GF-D8 (cell line): ENCODE data around the gene AHSG.

ENCODE experiments used
- DNase-seq: peaks from one replicate; lab custom pipeline; 2025; lab: John Stamatoyannopoulos, UW

AHSG gene

DNA sequence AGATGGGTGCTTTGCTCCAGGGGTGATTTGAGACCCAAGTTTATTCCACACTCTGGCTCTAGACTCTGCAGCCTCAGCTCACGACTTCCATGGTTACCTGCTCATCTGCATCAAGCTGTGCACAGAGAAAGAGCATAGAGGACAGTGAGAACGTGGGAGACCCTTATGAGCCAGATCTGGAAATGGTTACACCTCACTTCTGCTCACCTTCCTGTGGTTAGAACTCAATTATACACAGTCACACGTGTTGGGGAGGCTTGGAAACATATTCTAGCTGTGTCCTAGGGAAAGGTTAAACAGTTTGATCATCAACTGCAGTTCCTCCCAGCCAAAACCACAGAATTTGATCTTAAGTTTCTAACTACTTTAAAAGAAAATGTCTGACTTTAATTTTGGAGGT is 29.2 kb downstream of the AHSG start:
- no peak for DNase-seq

DNA sequence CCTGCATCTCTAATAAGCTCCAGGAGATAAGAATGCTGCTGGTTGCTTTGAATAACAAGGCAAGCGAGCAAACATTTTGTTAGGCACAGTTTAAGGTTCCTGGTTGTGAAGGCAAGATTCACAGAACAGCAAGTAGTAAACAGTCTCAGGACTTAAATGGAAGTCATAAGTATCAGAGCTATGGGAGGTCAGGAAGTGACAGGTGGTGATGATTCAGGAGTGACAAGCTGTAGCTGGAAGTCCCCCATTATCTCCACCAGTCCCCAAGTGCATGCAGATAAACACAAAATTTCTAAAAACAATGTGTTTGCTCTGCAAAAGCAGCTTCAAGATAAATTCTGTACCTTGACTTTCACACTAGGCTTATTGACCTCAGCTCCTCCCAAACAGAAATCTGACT is 30.6 kb downstream of the AHSG start:
- DNase-seq, result no peak

DNA sequence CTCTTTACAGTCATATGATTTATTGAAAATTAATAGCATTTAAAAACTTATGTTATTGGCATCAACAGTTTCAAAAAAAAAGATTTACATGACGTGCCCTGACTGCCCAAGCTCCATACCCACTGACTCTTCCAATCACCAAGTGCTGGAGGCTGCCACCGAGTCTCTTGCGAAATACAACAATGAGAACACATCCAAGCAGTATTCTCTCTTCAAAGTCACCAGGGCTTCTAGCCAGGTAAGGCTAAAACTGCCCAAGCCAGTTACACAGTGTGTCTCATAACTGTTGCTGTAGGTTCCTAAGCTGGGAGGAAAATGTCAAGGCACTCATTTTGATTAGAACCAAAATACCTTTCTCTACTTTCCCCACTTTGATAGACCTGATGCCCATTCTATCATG is 31.8 kb downstream of the AHSG start:
- no peak for DNase-seq

DNA sequence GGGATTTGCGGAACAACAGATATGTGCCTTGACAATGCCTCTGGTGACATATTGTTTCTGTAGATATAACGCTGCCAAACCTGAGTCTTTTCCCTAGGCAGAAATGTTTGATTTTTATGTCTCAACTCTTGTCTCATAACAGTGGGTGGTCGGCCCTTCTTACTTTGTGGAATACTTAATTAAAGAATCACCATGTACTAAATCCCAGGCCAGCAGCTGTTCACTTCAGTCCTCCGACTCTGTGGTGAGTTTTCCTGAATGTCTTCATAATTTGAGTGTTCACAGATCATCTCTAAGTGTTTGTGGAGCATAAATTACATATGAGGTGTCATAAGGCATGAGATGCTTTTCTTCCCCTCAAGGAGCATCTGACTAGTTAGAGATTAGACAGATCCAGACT is 33.2 kb downstream of the AHSG start:
- DNase-seq, result no peak

DNA sequence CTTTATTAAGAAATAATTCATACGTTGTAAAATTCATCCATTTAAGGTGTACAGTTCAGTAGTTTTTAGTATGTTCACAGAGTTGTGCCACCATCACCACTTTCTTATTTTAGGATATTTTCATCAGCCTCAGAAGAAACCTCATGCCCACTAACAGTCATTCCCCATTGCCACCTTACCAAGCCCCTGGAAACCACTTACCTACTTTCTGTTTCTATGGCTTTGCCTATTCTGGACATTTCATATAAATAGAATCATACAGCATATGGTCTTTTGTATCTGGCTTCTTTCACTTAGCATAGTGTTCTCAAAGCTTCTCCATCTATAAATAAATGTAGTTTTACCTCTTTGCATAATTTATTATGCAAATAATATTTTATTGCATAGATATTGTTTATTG is 34.0 kb downstream of the AHSG start:
- DNase-seq, result no peak

DNA sequence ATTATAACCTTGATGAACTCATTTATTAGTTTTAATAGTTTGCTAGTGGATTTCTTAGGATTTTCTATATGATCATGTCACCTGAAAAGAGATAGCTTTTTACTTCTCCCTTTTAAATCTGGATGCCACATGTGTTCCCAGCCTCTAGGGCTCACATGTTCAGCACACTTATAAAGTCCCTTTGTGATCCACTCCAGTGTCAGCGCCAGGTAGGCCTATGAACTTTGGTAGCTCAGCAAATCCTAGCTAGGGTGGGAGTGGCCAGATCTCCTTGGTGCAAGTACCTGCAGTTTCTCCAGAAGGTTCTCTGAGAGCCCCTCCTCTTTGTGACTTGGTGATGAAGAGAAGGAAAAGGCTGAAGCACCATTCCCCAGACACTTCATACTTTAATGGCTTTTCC is 36.0 kb downstream of the AHSG start:
- no peak for DNase-seq

DNA sequence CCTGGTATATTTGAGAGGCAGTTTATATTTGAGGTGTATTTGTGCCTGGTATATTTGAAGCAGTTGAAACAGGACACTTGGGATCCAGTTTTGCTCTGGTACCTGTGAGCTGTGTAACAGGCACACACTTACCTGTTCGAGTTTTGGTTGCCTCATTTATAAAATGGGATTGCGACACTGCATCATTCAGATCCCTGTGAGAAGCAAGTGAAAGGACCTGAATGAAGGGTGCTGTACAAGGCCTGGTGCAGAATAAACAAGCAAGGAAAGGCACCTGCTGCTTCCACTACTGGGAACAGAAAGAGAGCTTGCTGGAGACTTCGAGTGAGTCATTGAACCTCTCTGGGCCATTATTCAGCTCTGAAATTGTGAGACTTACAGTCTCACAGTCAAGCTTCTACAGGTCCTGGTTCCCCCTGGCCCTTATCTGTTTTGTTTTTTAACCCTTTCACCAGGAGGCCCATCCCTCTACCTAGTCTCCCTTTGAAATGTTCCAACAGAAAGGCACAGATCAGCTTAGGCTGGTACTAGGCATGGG is 38.9 kb downstream of the AHSG start:
- no peak for DNase-seq

DNA sequence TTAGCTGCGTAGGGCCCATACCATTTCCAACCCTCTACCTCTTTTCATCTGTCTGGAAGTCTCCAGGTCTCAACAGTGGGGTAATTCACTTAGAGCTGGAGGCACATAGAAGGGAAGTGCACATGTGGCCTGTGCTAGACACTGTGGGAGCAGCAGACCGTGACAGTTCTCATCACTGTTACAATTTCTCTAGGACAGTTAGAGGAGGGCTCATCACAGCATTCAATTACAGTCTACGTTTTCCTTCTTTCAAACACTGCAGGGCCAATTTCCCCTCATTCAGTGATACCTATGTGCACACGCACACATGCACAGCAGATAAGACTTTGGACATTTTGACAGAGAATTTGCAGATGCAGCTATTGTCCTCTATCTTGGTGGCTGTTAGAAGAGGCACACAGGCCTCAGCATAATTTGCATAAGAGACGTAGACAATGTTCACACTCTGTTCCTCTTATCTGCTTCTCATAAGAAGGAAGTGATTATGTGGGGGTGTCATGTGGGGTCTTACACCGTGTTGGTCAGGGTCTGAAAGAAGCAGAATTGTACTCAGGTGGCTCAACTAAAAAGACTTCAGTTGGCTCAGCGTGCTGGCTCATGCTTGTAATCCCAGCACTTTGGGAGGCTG is 40.3 kb downstream of the AHSG start:
- no peak for DNase-seq

DNA sequence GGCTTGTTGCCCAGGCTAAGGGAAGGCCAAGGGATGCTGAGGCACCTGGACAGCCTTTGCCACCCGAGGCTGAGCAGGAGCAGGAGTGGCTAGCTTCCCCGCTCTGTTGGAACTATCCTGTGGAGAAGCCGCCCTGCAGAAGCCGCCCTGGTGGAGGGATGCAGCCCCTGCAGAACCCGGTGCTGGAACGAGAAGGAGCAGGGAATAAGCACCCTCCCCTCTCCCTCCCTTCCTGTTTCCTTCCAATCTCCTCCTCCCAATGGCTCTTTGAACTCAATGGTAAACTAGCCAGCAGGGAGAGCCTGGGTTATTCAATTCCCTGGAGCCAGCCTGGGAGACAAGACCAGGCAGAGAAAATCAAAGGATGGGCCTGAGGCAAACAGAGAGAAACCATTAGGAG is 41.1 kb downstream of the AHSG start:
- no peak for DNase-seq

DNA sequence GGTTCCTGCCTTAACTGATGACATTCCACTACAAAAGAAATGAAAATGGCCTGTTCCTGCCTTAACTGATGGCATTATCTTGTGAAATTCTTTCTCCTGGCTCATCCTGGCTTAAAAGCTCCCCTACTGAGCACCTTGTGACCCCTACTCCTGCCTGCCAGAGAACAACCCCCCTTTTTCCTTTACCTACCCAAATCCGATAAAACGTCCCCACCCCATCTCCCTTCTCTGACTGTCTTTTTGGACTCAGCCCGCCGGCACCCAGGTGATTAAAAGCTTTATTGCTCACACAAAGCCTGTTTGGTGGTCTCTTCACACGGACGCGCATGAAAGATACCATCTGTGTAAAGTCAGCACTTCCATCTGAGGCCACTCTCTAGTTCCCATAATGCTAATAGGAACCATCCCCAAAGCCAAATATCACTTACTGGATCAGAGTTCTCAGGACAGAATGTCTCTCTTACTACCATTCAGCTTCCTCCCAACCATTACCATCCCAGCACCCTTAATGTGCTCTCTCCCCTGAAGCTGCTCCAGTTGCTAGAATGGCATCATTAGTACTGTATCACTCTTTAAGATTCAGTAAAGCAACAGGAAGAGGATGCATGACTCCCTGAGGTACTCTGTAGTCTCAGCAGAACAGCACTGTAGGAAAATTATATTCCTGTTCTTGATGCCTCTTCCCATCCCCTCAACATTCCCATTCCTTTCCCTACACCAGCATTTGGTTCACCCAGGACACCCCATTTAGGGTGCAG is 50.7 kb downstream of the AHSG start:
- no peak for DNase-seq

DNA sequence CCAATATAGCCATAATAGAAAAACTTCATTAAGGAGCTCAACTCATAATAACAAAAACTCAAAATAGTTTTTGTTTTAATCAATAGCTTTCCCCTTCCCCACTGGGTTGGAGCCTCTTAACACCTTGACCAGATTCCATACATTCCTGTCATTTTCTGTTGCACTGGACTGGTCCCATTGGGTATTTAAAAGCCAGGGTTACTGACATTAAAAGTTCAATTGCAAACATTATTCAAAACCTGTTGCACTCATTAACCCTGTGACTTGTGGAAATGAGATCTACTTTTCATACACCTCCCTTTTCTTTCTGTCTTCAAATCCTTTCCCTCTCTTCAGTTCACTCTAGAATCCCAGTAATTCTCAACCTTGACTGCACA is 51.2 kb downstream of the AHSG start:
- DNase-seq, result no peak

DNA sequence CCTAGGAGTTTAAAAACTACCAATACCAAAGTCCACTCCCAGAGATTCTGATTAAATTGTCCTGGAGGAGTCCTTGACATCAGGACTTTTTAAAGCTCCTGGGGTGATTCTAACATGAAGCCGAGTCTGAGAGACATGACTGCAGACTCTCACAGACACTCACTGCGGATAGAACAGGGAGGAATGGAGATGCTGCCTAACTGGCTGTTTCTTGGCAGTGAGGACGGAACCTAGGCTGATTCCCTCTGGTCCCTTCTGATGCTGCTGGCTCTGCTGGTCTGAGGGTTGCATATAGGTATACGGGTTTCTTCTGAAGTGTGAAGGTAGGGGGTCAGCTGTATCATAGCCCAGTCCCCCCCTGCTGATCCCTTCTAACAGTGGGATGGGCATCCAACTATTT is 51.6 kb downstream of the AHSG start:
- no peak for DNase-seq

DNA sequence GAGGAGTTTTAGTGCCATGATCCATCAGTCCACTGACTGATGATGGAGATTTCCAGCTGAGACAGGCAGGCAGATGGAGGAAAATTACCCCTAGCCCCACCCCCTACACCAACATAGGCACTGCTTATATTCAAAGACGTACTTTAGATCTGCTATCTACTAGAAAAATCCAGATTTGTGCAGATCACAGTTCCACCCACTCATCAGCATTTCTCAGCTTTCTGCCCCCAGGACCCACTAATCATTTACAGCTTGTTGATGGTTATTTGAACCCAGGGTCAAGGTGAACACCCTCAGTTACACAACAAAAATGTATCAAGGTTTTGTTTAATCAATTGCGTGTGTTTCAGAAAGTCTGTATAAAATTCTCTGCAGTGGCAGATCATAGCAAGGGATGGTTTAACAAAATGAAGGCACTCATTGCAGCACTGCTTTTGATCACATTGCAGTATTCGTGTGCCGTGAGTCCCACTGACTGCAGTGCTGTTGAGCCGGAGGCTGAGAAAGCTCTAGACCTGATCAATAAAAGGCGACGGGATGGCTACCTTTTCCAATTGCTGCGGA is 52.8 kb downstream of the AHSG start, which contains the start of gene HRG:
TSS of gene HRG (plus strand) at position 390 of the 564 bp plus-strand sequence. CDS start at position 408, 18 bp downstream.
- no peak for DNase-seq

DNA sequence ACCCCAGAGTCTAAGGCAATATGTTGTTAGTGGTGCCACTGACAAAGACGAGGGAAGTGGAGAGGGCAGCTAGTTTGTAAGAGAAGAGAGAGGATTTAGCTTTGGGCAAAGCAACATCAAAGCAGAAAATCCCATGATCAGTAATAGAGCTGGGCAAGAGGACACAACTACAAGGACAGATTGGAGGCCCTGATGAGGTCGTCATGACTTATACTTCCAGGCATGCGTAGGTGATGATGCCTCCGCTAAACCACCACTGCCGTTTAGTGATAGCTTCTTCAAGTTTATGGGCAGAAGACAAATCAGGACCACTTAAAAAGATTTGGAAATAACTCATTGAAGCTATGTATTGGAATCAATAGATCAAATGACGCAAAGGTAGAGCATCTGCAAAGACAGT is 55.6 kb downstream of the AHSG start:
- DNase-seq, result no peak

DNA sequence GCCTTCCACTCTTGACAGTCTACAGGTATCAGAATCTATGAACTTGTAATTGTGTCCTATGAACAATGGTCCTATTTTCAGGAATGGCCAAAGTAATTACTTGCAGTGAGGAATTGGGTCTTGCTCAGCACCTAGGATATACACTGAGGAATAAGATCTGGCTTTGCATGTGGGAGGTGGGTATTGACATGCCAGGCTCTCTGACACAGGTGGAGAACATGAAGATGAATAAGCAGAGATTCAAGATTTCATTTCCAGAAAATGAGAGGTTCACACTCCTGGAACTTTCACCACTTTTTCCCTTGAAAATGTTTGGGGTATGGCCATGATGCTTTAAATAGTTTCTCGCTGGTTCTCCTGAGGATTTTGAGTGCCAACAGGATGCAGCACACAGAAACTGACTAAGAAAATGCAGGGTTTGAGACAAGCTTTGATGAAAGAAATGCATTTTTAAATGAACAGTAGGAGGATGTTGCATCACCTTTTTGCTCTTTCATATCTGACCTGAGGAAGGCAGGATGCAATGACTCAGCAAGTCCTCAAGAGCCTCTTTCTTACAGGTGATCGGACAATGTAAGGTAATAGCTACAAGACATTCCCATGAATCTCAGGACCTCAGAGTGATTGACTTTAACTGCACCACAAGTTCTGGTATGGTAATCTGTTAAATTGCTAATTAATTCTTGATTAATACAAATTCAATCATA is 56.7 kb downstream of the AHSG start:
- DNase-seq, result no peak

DNA sequence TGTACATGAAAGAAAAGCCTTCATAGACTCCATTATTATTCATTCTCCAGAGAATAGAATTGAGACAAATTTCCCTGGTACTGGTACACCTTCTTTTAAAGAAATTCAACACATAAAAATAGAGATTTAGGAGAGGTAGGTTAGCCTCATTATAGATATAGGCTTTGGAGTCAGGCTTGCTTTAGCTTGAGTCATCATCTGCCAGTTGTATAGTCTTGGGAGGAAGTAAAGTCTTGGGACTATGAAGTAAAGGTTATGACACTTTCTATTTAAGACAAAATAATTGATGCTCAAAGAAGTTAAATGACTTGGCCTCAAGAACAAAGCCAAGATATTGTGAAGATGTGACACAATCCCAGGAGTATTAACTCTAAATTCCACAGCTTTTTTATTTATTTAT is 57.3 kb downstream of the AHSG start:
- no peak for DNase-seq
